Esophagus muscularis mucosa (tissue), 4 donors: ENCODE data around the gene MASP1. TPM values are rescaled to one million over a fixed set of nuclear protein-coding genes. Genes with fewer than 3 reads are reported as not detected.
A peak's percentile ranks its signal among the peaks of the same experiment; 100 is the strongest.
"Not testable (repeated sequence)": the region's sequence is repeated elsewhere in the genome, so short reads cannot be mapped to it uniquely, and the experiment has no call there.

Experiments used
- DNase-seq: peaks from one replicate; pipeline ENCODE4 v3.0.0-alpha.2; 2017; ENCODE audit errors: extremely low spot score
- H3K27ac ChIP-seq, 4 donors: fragments of 200-600 bp; sonication (generic); replicated peaks in 1 of 4; 1 replicate in 3 of 4; 2 replicates in 1 of 4; pipeline ENCODE4 v1.5.1; 2016 to 2019; ENCODE audit warnings: mild to moderate bottlenecking in 1 of 4
- H3K27me3 ChIP-seq, 4 donors: fragments of 200-600 bp; sonication (generic); one replicate each; pipeline versions ENCODE4 v1.5.1 to v1.6.0; 2016 to 2019
- H3K36me3 ChIP-seq, 4 donors: fragments of 200-600 bp; sonication (generic); one replicate each; pipeline ENCODE4 v1.5.1; 2016 to 2019
- H3K4me1 ChIP-seq, 4 donors: fragments of 200-600 bp; sonication (generic); one replicate each; pipeline ENCODE4 v1.5.1; 2016 to 2019
- H3K4me3 ChIP-seq, 4 donors: fragments of 200-600 bp; sonication (generic); 1 replicate in 2 of 4; 2 replicates in 2 of 4; pipeline ENCODE4 v1.5.1; 2016 to 2019; ENCODE audit warnings: mild to moderate bottlenecking in 4 of 4, moderate library complexity in 1 of 4
- H3K9me3 ChIP-seq, 4 donors: fragments of 200-600 bp; sonication (generic); 1 replicate in 3 of 4; 2 replicates in 1 of 4; pipeline ENCODE4 v1.5.1; 2016 to 2019
- CTCF ChIP-seq, 3 experiments: fragments of 200-600 bp in 2 of 3; fragments of 450-650 bp in 1 of 3; sonication (generic) in 2 of 3; IDR thresholded peaks; one replicate each; pipeline ENCODE4 v1.5.1; 2017 to 2019; ENCODE audit warnings: antibody characterized with exemption in 3 of 3, mild to moderate bottlenecking in 2 of 3, moderate library complexity in 1 of 3
- EP300 ChIP-seq: sonication (generic); formaldehyde crosslinking; IDR thresholded peaks from one replicate; pipeline ENCODE4 v1.6.1; 2017; ENCODE audit warnings: antibody characterized with exemption
- POLR2A ChIP-seq: fragments of 450-650 bp; IDR thresholded peaks from one replicate; pipeline ENCODE4 v1.6.1; 2017; ENCODE audit warnings: antibody characterized with exemption, moderate library complexity, mild to moderate bottlenecking, low read depth
- POLR2AphosphoS5 ChIP-seq, 2 donors: sonication (generic); formaldehyde crosslinking; IDR thresholded peaks; one replicate each; pipeline ENCODE4 v1.6.1; 2017; ENCODE audit warnings: antibody characterized with exemption in 2 of 2
- WGBS: methylation state at CpG from one replicate; pipeline ENCODE4 v1.1.5; 2018; 5-methylcytosine and 5-hydroxymethylcytosine counted together
- intact Hi-C: fragments of 100-400 bp; cut with DNase I; formaldehyde crosslinking; loops from one replicate; pipeline ENCODE4 v1.15.1; 2023
- total RNA-seq, 4 donors: library from RNA; depleted of rRNA; stranded (reverse); fragments of >200 nt; gene quantifications; one replicate each; pipeline versions ENCODE4 v1.1.0 to v1.2.1, GENCODE V29; 2016

MASP1 gene
- total RNA-seq, 4 donors from 2014 or later = 0.66 to 3.5 (median 2.1) TPM

GRCh38 chr3:187209491-187209890 is 82.0 kb downstream of the MASP1 start:
- H3K27ac ChIP-seq = peak overlapping the region in 3 of 4 donors; percentile 20 to 71 (median 67)
- peaks cover 22 to 62% (median 54%) of the 10 kb centered on the region in 4 donors for H3K4me1 ChIP-seq
- intact Hi-C loops = no loop called here

GRCh38 chr3:187208159-187208558 is 83.4 kb downstream of the MASP1 start:
- Histone ChIP-seq H3K27me3 (no peaks in the 10 kb centered on the region), H3K27ac (peak overlapping the region; percentile 46 to 71 (median 66)), H3K36me3 (no peaks in the 10 kb centered on the region), H3K4me3 (no peak overlapping the region), H3K4me1 (peaks cover 22 to 62% (median 54%) of the 10 kb centered on the region in 4 donors), H3K9me3 (no peaks in the 10 kb centered on the region)
- TF ChIP-seq EP300 = no peak
- TF ChIP-seq POLR2A = no peak
- TF ChIP-seq CTCF (IDR thresholded peaks at IDR 0.05) = no peak
- TF ChIP-seq POLR2AphosphoS5 (IDR thresholded peaks at IDR 0.05) = no peak
- intact Hi-C loops = no loop called here
- DNase-seq = no peak
- WGBS = 59% methylated on average over 1 of the region's 1 CpG

More at GRCh38 chr3:187209491-187209890, 82.0 kb downstream of the MASP1 start:
- Histone ChIP-seq H3K4me3 (no peak overlapping the region), H3K9me3 (no peaks in the 10 kb centered on the region), H3K27me3 (no peaks in the 10 kb centered on the region), H3K36me3 (no peaks in the 10 kb centered on the region)
- TF ChIP-seq POLR2A (no peak), CTCF (IDR thresholded peaks at IDR 0.05) (no peak), POLR2AphosphoS5 (IDR thresholded peaks at IDR 0.05) (no peak), EP300 (no peak)
- no peak for DNase-seq

GRCh38 chr3:187207624-187208023 is 83.9 kb downstream of the MASP1 start:
- intact Hi-C loops = no loop called here
- Histone ChIP-seq H3K4me1 (peaks cover 22 to 60% (median 52%) of the 10 kb centered on the region in 4 donors), H3K27me3 (no peaks in the 10 kb centered on the region), H3K4me3 (no peak overlapping the region), H3K36me3 (no peaks in the 10 kb centered on the region), H3K9me3 (no peaks in the 10 kb centered on the region), H3K27ac (peak overlapping the region; percentile 46 to 71 (median 66))
- no peak for DNase-seq
- TF ChIP-seq POLR2A (no peak), EP300 (no peak), CTCF (IDR thresholded peaks at IDR 0.05) (no peak), POLR2AphosphoS5 (IDR thresholded peaks at IDR 0.05) (no peak)

- no peak overlapping the region for H3K4me3 ChIP-seq
- H3K27ac ChIP-seq = peak overlapping the region; percentile 46 to 71 (median 66)
- intact Hi-C loops = no loop called here
- no peak for DNase-seq
- WGBS = 91% methylated on average over 2 of the region's 2 CpGs
- H3K36me3 ChIP-seq = no peaks in the 10 kb centered on the region
- no peak for TF ChIP-seq CTCF (IDR thresholded peaks at IDR 0.05)
- no peak for TF ChIP-seq POLR2A
- TF ChIP-seq POLR2AphosphoS5 (IDR thresholded peaks at IDR 0.05) = no peak
- no peak for TF ChIP-seq EP300
- no peaks in the 10 kb centered on the region for H3K9me3 ChIP-seq
- H3K4me1 ChIP-seq = peaks cover 22 to 54% (median 50%) of the 10 kb centered on the region in 4 donors
- no peaks in the 10 kb centered on the region for H3K27me3 ChIP-seq
These were observed 84.5 kb downstream of the MASP1 start for GRCh38 chr3:187207062-187207461.

- H3K27ac ChIP-seq = no peak overlapping the region
- H3K27me3 ChIP-seq = no peaks in the 10 kb centered on the region
- DNase-seq = no peak
- H3K4me1 ChIP-seq = peaks cover 19 to 43% (median 42%) of the 10 kb centered on the region in 4 donors
- WGBS = 84% methylated on average over 1 of the region's 2 CpGs
- no peak overlapping the region for H3K4me3 ChIP-seq
- H3K36me3 ChIP-seq = no peaks in the 10 kb centered on the region
- intact Hi-C loops = no loop called here
- TF ChIP-seq EP300 (no peak), CTCF (IDR thresholded peaks at IDR 0.05) (no peak), POLR2A (no peak), POLR2AphosphoS5 (IDR thresholded peaks at IDR 0.05) (no peak)
- no peaks in the 10 kb centered on the region for H3K9me3 ChIP-seq
These were observed 85.9 kb downstream of the MASP1 start for GRCh38 chr3:187205683-187206082.

GRCh38 chr3:187199463-187200050 is 92.0 kb downstream of the MASP1 start:
- DNase-seq, intact Hi-C loops, H3K36me3 ChIP-seq, H3K4me3 ChIP-seq, H3K27me3 ChIP-seq, H3K9me3 ChIP-seq, H3K27ac ChIP-seq, H3K4me1 ChIP-seq: not testable (repeated sequence)
- WGBS = 96% methylated on average over 27 of the region's 44 CpGs
